HepG2 (cell line): ENCODE measurements around the gene NKX1-2. TPM values are rescaled to one million over a fixed set of nuclear protein-coding genes. Genes with fewer than 3 reads are reported as not detected.

Source experiments
- ATAC-seq: fragments of 200-7000 bp; cut with Tn5 transposase; 3 replicates; pipeline ENCODE4 v1.9.1; 2020; ENCODE audit warnings: mild to moderate bottlenecking, moderate library complexity
- BruUV-seq: library from RNA; stranded (reverse); fragments of 400-500 nt; replicated peaks from 2 replicates; lab custom pipeline; 2021; lab: Mats Ljungman, UMichigan
- CTCF ChIA-PET: fragments of 300-600 bp; formaldehyde crosslinking; extraction: SDS; loops from one replicate; lab custom pipeline; 2021; ENCODE audit warnings: low total read pairs, inconsistent platforms, low intra/inter-chr PET ratio; lab: Yijun Ruan, JAX
- POLR2A ChIA-PET: fragments of 350-600 bp; sonication (Branson Sonifier 250); formaldehyde crosslinking; loops from one replicate; lab custom pipeline; 2020; ENCODE audit warnings: antibody characterized with exemption, inconsistent platforms; lab: Yijun Ruan, JAX
- DNase-seq: peaks from one replicate; pipeline ENCODE4 v3.0.0-alpha.2; 2015; ENCODE audit warnings: low spot score
- FAIRE-seq: peaks from 3 replicates; lab custom pipeline; 2011; peaks lifted over from hg19 to GRCh38; lab: Jason Lieb, UNC
- H2AFZ ChIP-seq: one replicate; pipeline ENCODE4 v1.6.1; 2011; ENCODE audit warnings: low read length, inconsistent platforms
- H3K27ac ChIP-seq: fragments of 300-600 bp; 3 replicates; pipeline ENCODE4 v1.8.0; 2011; ENCODE audit warnings: mixed run types, mild to moderate bottlenecking, mixed read lengths, low read length, inconsistent platforms; ENCODE audit not compliant: insufficient read depth; ENCODE audit errors: extremely low read length
- H3K27me3 ChIP-seq, 2 experiments: fragments of 200-600 bp in 1 of 2; 2 replicates in 1 of 2; 3 replicates in 1 of 2; pipeline versions ENCODE4 v1.6.0 to v1.8.0; 2011; ENCODE audit warnings: low read length in 2 of 2, mild to moderate bottlenecking in 2 of 2, moderate library complexity in 2 of 2, inconsistent platforms in 1 of 2; ENCODE audit not compliant: insufficient read depth in 2 of 2, control insufficient read depth in 1 of 2
- H3K36me3 ChIP-seq, 2 experiments: fragments of 200-600 bp in 1 of 2; replicated peaks in 1 of 2; 2 replicates in 1 of 2; 3 replicates in 1 of 2; pipeline versions ENCODE4 v1.5.1 to v1.8.0; 2011; ENCODE audit warnings: low read length in 2 of 2, inconsistent platforms in 1 of 2; ENCODE audit not compliant: insufficient read depth in 2 of 2, control insufficient read depth in 1 of 2
- H3K4me1 ChIP-seq: 2 replicates; pipeline ENCODE4 v1.5.1; 2012; ENCODE audit warnings: low read length, inconsistent platforms; ENCODE audit not compliant: insufficient read depth
- H3K4me2 ChIP-seq: 2 replicates; pipeline ENCODE4 v1.6.0; 2011; ENCODE audit warnings: low read depth, low read length, inconsistent platforms
- H3K4me3 ChIP-seq, 3 experiments: fragments of 200-600 bp in 1 of 3; sonication (generic), shearing (Covaris generic) in 1 of 3; replicated peaks in 1 of 3; 2 replicates each; pipeline ENCODE4 v1.5.1; 2011 to 2016; ENCODE audit warnings: low read length in 3 of 3, inconsistent platforms in 2 of 3, low read depth in 2 of 3, mild to moderate bottlenecking in 2 of 3, control low read depth in 1 of 3, mixed read lengths in 1 of 3; ENCODE audit not compliant: insufficient read depth in 1 of 3
- H3K79me2 ChIP-seq: one replicate; pipeline ENCODE4 v1.6.1; 2011; ENCODE audit warnings: low read length, inconsistent platforms; ENCODE audit not compliant: insufficient read depth
- H3K9ac ChIP-seq: 2 replicates; pipeline ENCODE4 v1.6.0; 2011; ENCODE audit warnings: mild to moderate bottlenecking, low read depth, low read length, inconsistent platforms; ENCODE audit not compliant: insufficient read depth
- H3K9me3 ChIP-seq: 2 replicates; pipeline ENCODE4 v1.5.1; 2012; ENCODE audit warnings: mild to moderate bottlenecking, low read length
- H4K20me1 ChIP-seq: 2 replicates; pipeline ENCODE4 v1.6.0; 2011; ENCODE audit warnings: inconsistent platforms, mild to moderate bottlenecking, low read length, moderate library complexity; ENCODE audit not compliant: insufficient read depth
- MAFK ChIP-seq, 2 experiments: IDR thresholded peaks in 1 of 2; conservative IDR thresholded peaks in 1 of 2; 2 replicates each; pipeline ENCODE4 v1.6.1; 2011; ENCODE audit warnings: improper control_type of control experiment in 2 of 2, low read length in 2 of 2
- MLX ChIP-seq: IDR thresholded peaks from 2 replicates; pipeline ENCODE4 v1.6.1; 2016
- RBM39 ChIP-seq: fragments of 200-400 bp; formaldehyde crosslinking; IDR thresholded peaks from one replicate; pipeline ENCODE4 v1.6.1; 2018; ENCODE audit warnings: antibody characterized with exemption, mild to moderate bottlenecking, low read depth, low read length; ENCODE audit not compliant: poor library complexity, severe bottlenecking
- THAP8 ChIP-seq: sonication (generic); formaldehyde crosslinking; IDR thresholded peaks from 2 replicates; pipeline ENCODE4 v1.5.1; 2020; ENCODE audit warnings: missing genetic modification reagents, mild to moderate bottlenecking, borderline replicate concordance
- ZNF225 ChIP-seq: sonication (generic); formaldehyde crosslinking; IDR thresholded peaks from 2 replicates; pipeline ENCODE4 v1.4.0; 2020; ENCODE audit warnings: mild to moderate bottlenecking, missing genetic modification reagents
- ZNF660 ChIP-seq: sonication (generic); formaldehyde crosslinking; IDR thresholded peaks from 2 replicates; pipeline ENCODE4 v1.5.1; 2020; ENCODE audit warnings: mild to moderate bottlenecking, low read depth, missing genetic modification reagents, borderline replicate concordance
- WGBS: methylation state at CpG from one replicate; pipeline ENCODE4 v1.1.6; 2017; ENCODE audit warnings: low lambda C conversion rate; 5-methylcytosine and 5-hydroxymethylcytosine counted together
- in situ Hi-C: cut with HindIII; loops from 2 replicates; pipeline ENCODE4 v1.10.0; 2017; ENCODE audit warnings: low pct_unique_long_range_greater_than_20kb; ENCODE audit not compliant: extremely low pct_ligation_motif_present
- intact Hi-C: fragments of 100-400 bp; cut with micrococcal nuclease; formaldehyde crosslinking; loops from one replicate; pipeline ENCODE4 v1.10.0; 2022; ENCODE audit not compliant: unreplicated experiment
- polyA plus RNA-seq, 8 experiments: library from polyadenylated mRNA; depleted of rRNA in 3 of 8; stranded (reverse) in 7 of 8; unstranded in 1 of 8; fragments of >200 nt; fragmentation: Illumina TruSeq in 4 of 8; extraction: Trizol in 4 of 8; gene quantifications; 2 replicates each; pipeline versions ENCODE4 v1.2.1 to v1.2.3, GENCODE V29; 2011 to 2016; ENCODE audit warnings: low read depth in 4 of 8, missing spikeins in 1 of 8, mixed read lengths in 1 of 8; ENCODE audit not compliant: insufficient read depth in 1 of 8
- total RNA-seq, 5 experiments: library from RNA; depleted of rRNA; stranded (reverse); fragments of >200 nt; fragmentation: Illumina TruSeq; extraction: Trizol; gene quantifications; 2 replicates each; pipeline ENCODE4 v1.2.3, GENCODE V29; 2016; ENCODE audit warnings: low read depth in 1 of 5
- TF ChIP-seq, protein P1 (sequence below): sonication (generic); formaldehyde crosslinking; IDR thresholded peaks from 2 replicates; pipeline ENCODE4 v1.8.0; 2023; ENCODE audit warnings: mild to moderate bottlenecking, missing genetic modification reagents

The NKX1-2 gene
- total and polyA plus RNA-seq, 2 of the 13 experiments (the other 11 are each of a cell fraction or from before 2014, with no cell fraction given): not detected

DNA sequence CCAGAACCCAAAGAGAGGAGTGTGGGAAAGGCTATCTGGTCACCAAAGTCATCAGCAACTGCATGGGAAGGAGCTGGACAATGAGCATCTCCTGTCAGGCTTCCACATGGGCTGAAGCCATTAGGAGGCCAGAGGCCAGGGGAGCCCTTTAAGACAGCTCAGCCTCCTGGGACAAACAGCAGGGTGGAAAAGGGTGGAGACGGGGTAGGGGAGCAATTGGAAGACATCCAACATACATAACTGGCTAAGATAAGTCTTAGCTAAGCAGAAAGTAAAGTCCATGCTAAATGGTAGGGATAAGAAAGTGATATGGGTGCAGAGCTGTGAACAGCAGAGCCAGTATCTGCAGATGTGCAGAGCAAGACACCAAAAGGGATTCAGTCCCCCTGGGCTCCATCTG lies 29.6 kb downstream of the NKX1-2 start:
- no peak overlapping the region for H2AFZ ChIP-seq
- no TSS peak for BruUV-seq
- in situ Hi-C loops (no loop called here), intact Hi-C loops (no loop called here)
- peaks cover 0 to 31% of the 10 kb centered on the region in 2 experiments; a peak in 3 of 5 replicates for H3K27me3 ChIP-seq
- TF ChIP-seq, protein P1, sequence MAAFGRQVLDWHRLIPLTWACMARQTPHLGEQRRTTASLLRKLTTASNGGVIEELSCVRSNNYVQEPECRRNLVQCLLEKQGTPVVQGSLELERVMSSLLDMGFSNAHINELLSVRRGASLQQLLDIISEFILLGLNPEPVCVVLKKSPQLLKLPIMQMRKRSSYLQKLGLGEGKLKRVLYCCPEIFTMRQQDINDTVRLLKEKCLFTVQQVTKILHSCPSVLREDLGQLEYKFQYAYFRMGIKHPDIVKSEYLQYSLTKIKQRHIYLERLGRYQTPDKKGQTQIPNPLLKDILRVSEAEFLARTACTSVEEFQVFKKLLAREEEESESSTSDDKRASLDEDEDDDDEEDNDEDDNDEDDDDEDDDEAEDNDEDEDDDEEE: no peak
- TF ChIP-seq MLX (no peak), MAFK (conservative IDR thresholded peaks at IDR 0.05 in 1 of 2, IDR thresholded peaks at IDR 0.05 in 1 of 2; ENCODE audit: low read length in 2 of 2) (0 out of 4 replicates have a peak, but pooled peaks of 1 of the 2 experiments have one; percentile 19), THAP8 (no peak), RBM39 (no peak), ZNF660 (no peak), ZNF225 (CRISPR knock-in tag) (no peak)
- no peaks in the 10 kb centered on the region for H3K9me3 ChIP-seq
- no peak for DNase-seq
- CTCF ChIA-PET: no interaction called here
- H3K9ac ChIP-seq: no peak overlapping the region
- no peak for ATAC-seq
- H3K79me2 ChIP-seq: peaks cover 24% of the 10 kb centered on the region
- POLR2A ChIA-PET: interaction anchor here (1.2 kb wide), 1 partner anchor 42 kb away, joined by 4 read pairs; the partner anchor contains the start of gene LHPP
- no peak overlapping the region for H3K27ac ChIP-seq
- H3K4me3 ChIP-seq: no peak overlapping the region
- peaks cover 43% of the 10 kb centered on the region for H3K4me1 ChIP-seq
- FAIRE-seq: no peak
- H4K20me1 ChIP-seq: peaks cover 16% of the 10 kb centered on the region
- H3K36me3 ChIP-seq: no peaks in the 10 kb centered on the region
- WGBS: 0% methylated on average over 1 of the region's 1 CpG
- H3K4me2 ChIP-seq: no peak overlapping the region
